Ishikawa (cell line): ENCODE data around the gene NECTIN2.

Experiments
- CEBPB ChIP-seq: IDR thresholded peaks from 2 replicates; pipeline ENCODE4 v1.6.1; 2012
- CREB1 ChIP-seq: IDR thresholded peaks from 2 replicates; pipeline ENCODE4 v1.6.1; 2012; ENCODE audit warnings: low read depth
- EGR1 ChIP-seq: IDR thresholded peaks from 2 replicates; pipeline ENCODE4 v1.6.1; 2012
- EP300 ChIP-seq: IDR thresholded peaks from 2 replicates; pipeline ENCODE4 v1.6.1; 2012; ENCODE audit warnings: borderline replicate concordance
- FOXM1 ChIP-seq: IDR thresholded peaks from 2 replicates; pipeline ENCODE4 v1.6.1; 2012; ENCODE audit warnings: low read depth, borderline replicate concordance
- RAD21 ChIP-seq: IDR thresholded peaks from 2 replicates; pipeline ENCODE4 v1.6.1; 2012; ENCODE audit warnings: low read depth
- TAF1 ChIP-seq: IDR thresholded peaks from 2 replicates; pipeline ENCODE4 v1.6.1; 2012; ENCODE audit warnings: low read depth, mild to moderate bottlenecking
- TCF12 ChIP-seq: IDR thresholded peaks from 2 replicates; pipeline ENCODE4 v1.6.1; 2012; ENCODE audit warnings: low read depth
- YY1 ChIP-seq: IDR thresholded peaks from 2 replicates; pipeline ENCODE4 v1.6.1; 2012; ENCODE audit warnings: low read depth
- TF ChIP-seq, protein P1 (sequence below): IDR thresholded peaks from 2 replicates; pipeline ENCODE4 v1.6.1; 2012
- TF ChIP-seq, protein P2 (sequence below): IDR thresholded peaks from 2 replicates; pipeline ENCODE4 v1.6.1; 2012
- TF ChIP-seq, protein P3 (sequence below): IDR thresholded peaks from 2 replicates; pipeline ENCODE4 v1.6.1; 2012; ENCODE audit warnings: low read depth, mild to moderate bottlenecking

DNA sequence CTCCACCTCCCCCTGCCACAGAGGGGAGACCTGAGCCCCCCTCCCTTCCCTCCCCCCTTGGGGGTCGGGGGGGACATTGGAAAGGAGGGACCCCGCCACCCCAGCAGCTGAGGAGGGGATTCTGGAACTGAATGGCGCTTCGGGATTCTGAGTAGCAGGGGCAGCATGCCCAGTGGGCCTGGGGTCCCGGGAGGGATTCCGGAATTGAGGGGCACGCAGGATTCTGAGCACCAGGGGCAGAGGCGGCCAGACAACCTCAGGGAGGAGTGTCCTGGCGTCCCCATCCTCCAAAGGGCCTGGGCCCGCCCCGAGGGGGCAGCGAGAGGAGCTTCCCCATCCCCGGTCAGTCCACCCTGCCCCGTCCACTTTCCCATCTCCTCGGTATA is 57.1 kb downstream of the NECTIN2 start:
- TF ChIP-seq EP300 = no peak
- TF ChIP-seq TCF12 = no peak
- TF ChIP-seq FOXM1 = no peak
- no peak for TF ChIP-seq EGR1
- TF ChIP-seq, protein P1, sequence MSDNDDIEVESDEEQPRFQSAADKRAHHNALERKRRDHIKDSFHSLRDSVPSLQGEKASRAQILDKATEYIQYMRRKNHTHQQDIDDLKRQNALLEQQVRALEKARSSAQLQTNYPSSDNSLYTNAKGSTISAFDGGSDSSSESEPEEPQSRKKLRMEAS = no peak
- TF ChIP-seq, protein P2, sequence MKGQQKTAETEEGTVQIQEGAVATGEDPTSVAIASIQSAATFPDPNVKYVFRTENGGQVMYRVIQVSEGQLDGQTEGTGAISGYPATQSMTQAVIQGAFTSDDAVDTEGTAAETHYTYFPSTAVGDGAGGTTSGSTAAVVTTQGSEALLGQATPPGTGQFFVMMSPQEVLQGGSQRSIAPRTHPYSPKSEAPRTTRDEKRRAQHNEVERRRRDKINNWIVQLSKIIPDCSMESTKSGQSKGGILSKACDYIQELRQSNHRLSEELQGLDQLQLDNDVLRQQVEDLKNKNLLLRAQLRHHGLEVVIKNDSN = no peak
- TF ChIP-seq, protein P3, sequence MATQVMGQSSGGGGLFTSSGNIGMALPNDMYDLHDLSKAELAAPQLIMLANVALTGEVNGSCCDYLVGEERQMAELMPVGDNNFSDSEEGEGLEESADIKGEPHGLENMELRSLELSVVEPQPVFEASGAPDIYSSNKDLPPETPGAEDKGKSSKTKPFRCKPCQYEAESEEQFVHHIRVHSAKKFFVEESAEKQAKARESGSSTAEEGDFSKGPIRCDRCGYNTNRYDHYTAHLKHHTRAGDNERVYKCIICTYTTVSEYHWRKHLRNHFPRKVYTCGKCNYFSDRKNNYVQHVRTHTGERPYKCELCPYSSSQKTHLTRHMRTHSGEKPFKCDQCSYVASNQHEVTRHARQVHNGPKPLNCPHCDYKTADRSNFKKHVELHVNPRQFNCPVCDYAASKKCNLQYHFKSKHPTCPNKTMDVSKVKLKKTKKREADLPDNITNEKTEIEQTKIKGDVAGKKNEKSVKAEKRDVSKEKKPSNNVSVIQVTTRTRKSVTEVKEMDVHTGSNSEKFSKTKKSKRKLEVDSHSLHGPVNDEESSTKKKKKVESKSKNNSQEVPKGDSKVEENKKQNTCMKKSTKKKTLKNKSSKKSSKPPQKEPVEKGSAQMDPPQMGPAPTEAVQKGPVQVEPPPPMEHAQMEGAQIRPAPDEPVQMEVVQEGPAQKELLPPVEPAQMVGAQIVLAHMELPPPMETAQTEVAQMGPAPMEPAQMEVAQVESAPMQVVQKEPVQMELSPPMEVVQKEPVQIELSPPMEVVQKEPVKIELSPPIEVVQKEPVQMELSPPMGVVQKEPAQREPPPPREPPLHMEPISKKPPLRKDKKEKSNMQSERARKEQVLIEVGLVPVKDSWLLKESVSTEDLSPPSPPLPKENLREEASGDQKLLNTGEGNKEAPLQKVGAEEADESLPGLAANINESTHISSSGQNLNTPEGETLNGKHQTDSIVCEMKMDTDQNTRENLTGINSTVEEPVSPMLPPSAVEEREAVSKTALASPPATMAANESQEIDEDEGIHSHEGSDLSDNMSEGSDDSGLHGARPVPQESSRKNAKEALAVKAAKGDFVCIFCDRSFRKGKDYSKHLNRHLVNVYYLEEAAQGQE = no peak
- TF ChIP-seq CREB1 = no peak
- no peak for TF ChIP-seq YY1
- TF ChIP-seq RAD21 = no peak
- no peak for TF ChIP-seq TAF1
- no peak for TF ChIP-seq CEBPB
